Measurements from ENCODE around the gene ENO1.

- TF ChIP-seq POLR2AphosphoS5 (IDR thresholded peaks at IDR 0.05) (no peak), EP300 (IDR thresholded peaks at IDR 0.05) (no peak), CTCF (IDR thresholded peaks at IDR 0.05) (no peak)
Observed at GRCh38 chr1:8925406-8925805, 46.9 kb upstream of the ENO1 start.

Measured in sigmoid colon (tissue), 4 donors.